NCI-H1417 treated with DMSO at 0.1 percent for 48 hours (cell line): ENCODE data around the gene MLX.
"Not testable (repeated sequence)": the region's sequence is repeated elsewhere in the genome, so short reads cannot be mapped to it uniquely, and the experiment has no call there.

Experiments
- DNase-seq: peaks from one replicate; lab custom pipeline; 2025; lab: John Stamatoyannopoulos, UW

Gene MLX

DNA sequence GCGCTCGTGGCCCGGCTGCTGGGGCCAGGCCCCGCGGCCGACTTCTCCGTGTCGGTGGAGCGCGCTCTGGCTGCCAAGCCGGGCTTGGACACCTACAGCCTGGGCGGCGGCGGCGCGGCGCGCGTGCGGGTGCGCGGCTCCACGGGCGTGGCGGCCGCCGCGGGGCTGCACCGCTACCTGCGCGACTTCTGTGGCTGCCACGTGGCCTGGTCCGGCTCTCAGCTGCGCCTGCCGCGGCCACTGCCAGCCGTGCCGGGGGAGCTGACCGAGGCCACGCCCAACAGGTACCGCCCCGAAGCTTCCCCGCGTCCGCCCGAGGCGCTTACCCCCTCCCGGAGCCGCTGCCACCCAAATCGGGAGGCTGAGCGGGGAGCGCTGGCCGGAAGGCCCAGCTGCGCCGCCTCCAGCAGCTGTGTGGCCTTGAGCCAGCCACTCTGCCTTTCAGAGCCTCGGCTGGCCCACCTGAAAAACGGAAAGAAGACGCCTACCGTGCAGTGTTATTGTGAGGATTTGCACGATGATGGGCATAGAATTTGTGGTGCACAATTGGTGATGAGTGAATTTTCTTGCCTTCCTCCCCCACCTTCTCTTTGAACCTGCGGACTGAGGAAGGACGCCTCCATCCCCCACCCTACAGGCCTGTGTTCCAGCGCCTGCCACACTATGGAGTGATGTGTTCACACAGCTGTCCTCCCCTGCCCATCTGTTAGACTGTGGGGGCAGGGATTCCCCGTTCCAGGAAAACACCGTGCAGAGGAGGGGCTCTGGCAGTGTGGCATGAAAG, 30.3 kb upstream of the MLX start:
- no peak for DNase-seq

DNA sequence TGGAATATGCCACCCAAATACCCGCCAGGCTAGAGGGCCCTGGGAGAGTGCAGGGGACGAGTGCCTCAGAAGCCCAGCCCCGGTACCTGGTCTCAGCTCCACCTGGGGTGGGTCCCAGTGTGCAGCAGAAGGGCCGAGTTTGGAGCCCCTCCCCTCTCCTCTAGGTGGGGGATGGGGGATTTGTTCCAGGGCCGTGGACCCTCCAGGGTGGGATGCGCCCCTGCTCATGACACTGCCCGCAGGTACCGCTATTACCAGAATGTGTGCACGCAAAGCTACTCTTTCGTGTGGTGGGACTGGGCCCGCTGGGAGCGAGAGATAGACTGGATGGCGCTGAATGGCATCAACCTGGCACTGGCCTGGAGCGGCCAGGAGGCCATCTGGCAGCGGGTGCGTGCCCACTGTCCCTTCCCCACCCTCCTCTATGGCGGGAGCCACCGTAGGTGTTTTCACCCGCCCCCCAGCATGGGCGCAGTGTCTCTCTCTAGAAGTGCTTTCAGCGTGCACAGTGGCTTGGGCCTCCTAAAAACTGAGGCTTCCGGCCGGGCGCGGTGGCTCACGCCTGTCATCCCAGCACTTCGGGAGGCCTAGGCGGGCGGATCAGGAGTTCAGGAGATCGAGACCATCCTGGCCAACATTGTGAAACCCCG, 29.6 kb upstream of the MLX start:
- no peak for DNase-seq

DNA sequence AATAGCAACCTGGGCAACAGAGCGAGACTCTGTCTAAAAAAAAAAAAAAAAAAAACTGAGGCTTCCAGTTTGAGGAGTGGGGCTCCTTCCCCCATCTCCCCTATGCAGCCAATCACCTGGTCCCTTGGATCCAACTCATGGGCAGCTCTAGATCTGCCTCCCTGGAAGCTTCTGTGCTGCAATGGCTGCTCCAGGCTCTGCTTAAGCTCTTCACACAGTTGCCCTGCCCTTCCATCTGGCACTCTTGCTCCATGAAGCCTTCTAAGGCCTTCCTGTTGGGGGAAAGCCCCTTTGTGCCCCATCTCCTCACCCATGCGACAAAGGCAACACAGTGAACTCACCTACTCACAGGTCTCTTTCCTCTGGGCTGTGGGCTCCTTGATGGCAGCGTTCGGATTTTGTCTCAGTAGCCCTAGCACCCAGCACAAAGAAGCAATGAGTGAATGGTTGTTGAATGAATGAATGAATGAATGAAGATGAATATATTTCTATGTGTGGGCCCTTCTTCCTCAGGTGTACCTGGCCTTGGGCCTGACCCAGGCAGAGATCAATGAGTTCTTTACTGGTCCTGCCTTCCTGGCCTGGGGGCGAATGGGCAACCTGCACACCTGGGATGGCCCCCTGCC, 29.0 kb upstream of the MLX start:
- no peak for DNase-seq

DNA sequence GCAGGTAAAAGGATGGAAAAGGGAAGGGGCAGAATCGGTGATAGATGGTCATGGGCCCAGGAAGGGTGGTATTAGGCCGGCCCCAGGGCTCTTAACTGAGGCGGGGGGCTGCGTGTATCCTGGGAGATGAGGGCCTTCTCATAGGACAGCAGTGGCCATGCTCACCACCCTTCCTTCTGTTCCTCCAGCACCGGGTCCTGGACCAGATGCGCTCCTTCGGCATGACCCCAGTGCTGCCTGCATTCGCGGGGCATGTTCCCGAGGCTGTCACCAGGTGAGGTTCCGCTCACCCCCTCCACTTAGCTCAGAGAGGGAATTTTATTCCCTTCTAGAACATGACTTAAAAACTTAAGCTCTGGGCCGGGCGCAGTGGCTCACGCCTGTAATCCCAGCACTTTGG, 28.4 kb upstream of the MLX start:
- no peak for DNase-seq

DNA sequence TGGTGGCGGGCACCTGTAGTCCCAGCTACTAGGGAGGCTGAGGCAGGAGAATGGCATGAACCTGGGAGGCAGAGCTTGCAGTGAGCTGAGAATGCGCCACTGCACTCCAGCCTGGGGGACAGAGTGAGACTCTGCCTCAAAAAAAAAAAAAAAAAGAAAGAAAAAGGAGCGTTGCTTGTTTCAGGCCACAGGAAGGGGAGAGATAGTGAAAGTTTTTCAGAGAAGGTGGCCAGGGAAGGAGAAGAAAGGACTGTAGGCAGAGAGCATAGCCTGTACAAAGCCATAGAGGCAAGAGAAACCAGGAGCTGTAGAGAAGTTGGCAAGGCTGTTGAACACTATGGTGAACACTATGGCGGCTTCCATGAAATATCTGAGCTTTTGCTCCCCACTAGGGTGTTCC, 26.3 kb upstream of the MLX start:
- DNase-seq, result not testable (repeated sequence)

DNA sequence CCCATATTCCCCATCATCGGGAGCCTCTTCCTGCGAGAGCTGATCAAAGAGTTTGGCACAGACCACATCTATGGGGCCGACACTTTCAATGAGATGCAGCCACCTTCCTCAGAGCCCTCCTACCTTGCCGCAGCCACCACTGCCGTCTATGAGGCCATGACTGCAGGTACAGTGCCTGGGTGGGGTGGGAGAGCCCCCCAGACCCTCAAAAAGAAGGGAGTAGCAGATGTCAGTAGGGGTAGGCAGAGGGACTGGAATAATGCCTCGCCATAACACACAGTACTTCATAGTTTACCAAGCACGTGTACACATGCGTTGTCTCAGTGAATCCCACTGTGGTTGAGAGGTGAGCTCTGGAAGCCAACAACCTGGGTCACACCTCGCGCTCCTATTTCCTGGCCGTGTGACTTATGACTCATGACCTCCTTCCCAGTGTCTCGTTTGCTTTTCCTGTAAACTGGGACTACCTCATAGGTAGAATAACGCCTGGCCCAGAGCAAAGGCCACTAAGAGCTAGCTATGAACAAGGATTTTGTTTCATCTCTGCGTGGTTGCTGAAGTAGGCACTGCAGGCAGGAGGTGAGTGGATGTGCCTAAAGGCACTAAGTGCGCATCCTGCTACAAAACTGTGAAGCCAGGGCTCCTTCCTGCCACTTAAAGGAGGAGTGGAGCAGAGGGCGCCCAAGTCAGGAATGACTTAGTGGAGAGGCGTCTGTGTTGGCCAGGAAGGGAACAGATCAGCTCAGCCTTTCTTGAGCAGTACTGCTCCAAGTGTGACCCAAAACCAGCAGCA, 25.7 kb upstream of the MLX start:
- DNase-seq, result no peak

DNA sequence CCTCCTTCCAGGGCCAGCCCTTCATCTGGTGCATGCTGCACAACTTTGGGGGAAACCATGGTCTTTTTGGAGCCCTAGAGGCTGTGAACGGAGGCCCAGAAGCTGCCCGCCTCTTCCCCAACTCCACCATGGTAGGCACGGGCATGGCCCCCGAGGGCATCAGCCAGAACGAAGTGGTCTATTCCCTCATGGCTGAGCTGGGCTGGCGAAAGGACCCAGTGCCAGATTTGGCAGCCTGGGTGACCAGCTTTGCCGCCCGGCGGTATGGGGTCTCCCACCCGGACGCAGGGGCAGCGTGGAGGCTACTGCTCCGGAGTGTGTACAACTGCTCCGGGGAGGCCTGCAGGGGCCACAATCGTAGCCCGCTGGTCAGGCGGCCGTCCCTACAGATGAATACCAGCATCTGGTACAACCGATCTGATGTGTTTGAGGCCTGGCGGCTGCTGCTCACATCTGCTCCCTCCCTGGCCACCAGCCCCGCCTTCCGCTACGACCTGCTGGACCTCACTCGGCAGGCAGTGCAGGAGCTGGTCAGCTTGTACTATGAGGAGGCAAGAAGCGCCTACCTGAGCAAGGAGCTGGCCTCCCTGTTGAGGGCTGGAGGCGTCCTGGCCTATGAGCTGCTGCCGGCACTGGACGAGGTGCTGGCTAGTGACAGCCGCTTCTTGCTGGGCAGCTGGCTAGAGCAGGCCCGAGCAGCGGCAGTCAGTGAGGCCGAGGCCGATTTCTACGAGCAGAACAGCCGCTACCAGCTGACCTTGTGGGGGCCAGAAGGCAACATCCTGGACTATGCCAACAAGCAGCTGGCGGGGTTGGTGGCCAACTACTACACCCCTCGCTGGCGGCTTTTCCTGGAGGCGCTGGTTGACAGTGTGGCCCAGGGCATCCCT, 23.5 kb upstream of the MLX start:
- no peak for DNase-seq

DNA sequence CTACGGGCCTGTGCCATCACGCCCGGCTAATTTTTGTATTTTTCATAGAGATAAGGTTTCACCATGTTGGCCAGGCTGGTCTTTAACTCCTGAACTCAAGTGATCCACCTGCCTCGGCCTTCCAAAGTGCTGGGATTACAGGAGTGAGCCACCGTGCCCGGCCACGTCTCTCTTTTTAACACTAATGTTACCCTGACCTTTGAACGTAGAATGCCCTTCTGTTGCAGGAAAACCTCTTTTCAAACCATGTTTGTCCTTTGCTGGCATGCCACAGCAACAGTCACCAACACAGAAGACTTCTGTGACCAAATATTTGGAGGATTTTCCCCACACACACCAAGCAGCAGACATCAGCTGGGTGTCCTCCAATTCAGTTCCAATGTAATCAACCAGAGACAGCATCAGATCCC, 22.0 kb upstream of the MLX start:
- no peak for DNase-seq

DNA sequence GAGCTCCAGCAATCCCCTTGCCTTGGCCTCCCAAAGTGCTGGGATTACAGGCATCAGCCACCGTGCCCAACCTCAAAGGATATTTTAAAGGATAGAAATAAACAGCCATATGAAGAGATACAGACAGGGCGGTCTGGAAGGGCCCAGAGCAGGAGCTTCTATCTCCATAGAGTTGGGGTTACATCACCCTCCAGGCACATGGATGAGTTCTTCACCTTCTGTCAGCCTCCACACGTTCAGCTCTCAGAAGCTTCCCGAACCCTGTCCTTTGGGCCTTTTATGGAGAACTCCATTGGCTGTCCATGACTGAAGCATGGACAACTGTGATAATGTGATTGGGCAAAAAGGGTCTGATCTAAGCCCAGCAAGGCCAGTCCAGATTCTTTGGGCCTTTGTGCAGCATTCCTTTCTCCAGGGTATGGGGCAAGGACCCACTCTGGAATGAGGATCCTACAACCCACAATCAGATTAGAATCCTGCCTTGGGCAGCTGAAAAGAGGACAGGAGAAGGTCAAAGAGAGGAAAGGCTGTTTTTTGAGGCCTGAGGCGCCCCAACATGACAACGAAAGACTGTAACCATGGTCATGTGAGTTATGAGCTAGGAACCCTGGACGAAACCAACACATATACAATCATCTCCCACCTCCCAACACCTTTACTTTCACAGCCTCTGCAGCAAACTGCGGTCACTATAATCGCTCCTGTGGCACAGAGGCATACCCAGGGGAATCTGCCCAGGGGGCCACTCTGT, 21.0 kb upstream of the MLX start:
- DNase-seq, result not testable (repeated sequence)

DNA sequence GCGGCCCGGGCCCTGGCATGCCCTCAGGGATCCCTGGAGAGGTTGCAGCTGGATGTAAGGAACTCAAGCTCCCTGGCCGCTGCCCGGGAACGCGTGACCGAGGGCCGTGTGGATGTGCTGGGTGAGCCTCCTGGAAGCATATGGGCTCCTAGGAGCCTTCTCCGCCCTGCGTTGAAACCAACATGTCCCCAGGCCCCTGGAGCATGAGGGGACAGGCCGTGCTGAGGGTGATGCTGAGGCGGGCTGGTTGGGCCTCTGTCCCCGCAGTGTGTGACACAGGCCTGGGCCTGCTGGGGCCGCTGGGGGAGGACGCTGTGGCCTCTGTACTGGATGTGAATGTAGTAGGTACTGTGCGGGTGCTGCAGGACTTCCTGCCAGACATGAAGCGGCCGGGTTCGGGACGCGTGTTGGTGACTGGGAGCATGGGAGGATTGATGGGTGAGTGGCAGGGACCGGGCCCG, 19.9 kb upstream of the MLX start:
- no peak for DNase-seq

DNA sequence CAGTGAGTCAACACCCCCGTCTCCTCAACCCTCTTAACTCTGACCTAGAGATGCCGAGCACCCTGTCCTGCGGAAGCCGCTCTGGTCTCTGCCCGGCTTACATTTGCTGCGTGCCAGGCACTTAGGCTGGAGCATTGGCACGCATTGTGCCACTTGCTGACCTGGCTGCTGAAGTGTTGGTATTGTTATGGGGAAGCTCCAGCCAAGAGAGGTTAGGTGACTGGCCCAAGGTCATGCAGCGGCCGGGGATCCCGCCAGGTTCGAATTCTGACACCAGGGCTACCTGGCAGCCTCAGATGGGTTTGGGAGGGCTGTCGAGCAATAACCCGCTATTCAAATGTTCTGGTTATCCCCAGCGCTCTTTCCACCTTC, 19.2 kb upstream of the MLX start:
- no peak for DNase-seq

DNA sequence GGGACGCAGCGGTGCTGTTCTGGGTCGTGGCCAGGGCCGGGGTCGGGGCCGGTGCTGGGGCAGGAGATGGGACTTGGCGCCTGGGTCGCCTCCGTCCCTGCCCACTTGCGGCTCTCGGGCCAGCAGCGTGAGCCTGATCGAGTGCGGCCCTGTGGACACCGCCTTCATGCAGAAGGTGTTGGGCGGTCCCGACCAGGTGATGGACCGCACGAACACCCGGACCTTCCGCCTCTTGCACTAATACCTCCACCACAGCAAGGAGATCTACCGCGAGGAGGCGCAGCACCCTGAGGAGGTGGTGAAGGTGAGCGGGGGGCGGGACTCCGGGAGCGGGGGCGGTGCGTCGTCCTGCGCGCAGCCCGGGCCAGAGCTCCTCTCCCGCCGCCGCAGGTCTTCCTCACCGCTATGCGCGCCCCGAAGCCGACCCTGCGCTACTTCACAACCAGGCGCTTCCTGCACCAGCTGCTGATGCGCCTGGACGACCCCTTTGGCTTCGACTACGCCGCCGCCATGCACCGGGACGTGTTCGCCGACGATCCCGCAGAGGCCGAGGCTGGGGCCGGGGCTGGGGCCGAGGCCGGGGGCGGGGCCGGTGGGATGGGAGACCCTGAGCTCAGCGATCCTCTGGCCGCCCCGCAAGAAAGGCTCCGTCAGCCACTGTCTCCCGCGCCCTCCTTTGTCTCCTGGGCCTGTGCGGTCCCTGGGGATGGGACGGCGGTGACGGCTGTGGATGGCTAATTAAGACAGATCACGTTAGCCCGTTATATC, 18.6 kb upstream of the MLX start:
- no peak for DNase-seq

DNA sequence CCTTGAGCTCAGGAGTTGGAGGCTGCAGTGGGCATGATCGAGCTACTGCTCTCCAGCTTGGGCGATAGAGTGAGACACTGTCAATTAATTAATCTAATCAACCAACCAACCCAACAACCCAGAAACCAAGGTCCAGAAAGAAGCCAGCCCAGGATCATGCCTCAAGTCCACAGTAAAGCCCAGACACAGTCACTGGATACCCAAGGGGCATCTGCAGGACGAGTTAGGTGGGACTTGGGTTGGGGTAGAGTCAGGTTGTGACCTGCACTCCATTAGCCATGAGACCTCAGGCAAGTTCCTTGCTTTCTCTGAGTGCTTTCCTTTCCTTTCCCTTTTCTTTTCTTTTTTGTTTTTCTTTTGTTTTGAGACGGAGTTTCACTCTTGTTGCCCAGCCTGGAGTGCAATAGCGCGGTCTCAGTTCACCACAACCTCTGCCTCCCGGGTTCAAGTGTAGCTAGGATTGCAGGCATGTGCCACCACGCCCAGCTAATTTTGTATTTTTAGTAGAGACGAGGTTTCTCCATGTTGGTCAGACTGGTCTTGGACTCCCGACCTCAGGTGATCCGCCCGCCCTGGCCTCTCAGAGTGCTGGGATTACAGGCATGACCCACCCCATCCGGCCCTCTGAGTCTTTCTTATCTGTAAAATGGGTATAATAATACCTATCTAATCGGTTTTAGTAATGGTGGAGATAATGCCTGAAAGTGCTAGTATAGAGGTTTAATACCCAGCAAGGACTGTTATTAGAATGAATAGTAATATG, 17.7 kb upstream of the MLX start:
- DNase-seq, result no peak

DNA sequence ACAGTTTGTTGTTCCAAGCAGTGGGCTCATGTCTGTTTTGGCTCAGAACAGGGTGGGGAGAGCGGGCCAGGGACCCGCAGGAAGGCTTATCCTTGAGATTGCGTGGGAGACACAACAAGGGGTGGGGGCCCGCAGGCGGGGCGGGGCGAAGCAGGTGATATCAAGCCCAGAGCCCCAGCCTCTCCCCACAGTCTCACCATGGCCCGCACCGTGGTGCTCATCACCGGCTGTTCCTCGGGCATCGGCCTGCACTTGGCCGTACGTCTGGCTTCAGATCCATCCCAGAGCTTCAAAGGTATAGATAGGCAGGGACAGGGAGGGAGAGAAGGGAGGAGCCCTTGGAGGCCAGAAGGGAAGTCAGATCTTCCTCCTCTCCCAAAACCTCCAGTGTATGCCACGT, 14.2 kb upstream of the MLX start, which contains the start of gene HSD17B1:
TSS of gene HSD17B1 (plus strand) at position 188 of the 400 bp plus-strand sequence. CDS start at position 199, 11 bp downstream.
- DNase-seq, result not testable (repeated sequence)

DNA sequence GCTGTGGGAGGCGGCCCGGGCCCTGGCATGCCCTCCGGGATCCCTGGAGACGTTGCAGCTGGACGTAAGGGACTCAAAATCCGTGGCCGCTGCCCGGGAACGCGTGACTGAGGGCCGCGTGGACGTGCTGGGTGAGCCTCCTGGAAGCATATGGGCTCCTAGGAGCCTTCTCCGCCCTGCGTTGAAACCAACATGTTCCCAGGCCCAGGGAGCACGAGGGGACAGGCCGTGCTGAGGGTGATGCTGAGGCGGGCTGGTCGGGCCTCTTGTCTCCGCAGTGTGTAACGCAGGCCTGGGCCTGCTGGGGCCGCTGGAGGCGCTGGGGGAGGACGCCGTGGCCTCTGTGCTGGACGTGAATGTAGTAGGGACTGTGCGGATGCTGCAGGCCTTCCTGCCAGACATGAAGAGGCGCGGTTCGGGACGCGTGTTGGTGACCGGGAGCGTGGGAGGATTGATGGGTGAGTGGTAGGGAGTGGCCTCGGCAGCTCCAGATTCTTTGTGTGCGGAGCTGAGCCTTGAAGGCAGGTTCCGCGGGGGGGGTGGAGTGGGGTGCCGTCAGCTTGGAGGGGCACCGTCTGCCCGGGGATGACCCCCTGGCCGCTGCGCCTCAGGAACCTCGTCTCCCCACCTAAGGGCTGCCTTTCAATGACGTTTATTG, 13.6 kb upstream of the MLX start:
- DNase-seq, result no peak

DNA sequence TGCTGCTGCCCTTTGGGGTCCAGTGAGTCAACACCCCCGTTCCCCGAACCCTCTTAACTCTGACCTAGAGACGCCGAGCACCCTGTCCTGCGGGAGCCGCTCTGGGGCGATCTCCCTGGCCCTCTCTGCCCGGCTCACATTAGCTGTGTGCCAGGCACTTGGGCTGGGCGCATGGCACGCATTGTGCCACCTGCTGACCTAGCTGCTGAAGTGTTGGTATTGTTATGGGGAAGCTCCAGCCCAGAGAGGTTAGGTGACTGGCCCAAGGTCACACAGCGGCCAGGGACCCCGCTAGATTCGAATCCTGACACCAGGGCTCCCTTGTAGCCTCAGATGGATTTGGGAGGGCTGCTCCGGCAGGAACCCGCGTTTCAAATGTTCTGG, 13.0 kb upstream of the MLX start:
- no peak for DNase-seq

DNA sequence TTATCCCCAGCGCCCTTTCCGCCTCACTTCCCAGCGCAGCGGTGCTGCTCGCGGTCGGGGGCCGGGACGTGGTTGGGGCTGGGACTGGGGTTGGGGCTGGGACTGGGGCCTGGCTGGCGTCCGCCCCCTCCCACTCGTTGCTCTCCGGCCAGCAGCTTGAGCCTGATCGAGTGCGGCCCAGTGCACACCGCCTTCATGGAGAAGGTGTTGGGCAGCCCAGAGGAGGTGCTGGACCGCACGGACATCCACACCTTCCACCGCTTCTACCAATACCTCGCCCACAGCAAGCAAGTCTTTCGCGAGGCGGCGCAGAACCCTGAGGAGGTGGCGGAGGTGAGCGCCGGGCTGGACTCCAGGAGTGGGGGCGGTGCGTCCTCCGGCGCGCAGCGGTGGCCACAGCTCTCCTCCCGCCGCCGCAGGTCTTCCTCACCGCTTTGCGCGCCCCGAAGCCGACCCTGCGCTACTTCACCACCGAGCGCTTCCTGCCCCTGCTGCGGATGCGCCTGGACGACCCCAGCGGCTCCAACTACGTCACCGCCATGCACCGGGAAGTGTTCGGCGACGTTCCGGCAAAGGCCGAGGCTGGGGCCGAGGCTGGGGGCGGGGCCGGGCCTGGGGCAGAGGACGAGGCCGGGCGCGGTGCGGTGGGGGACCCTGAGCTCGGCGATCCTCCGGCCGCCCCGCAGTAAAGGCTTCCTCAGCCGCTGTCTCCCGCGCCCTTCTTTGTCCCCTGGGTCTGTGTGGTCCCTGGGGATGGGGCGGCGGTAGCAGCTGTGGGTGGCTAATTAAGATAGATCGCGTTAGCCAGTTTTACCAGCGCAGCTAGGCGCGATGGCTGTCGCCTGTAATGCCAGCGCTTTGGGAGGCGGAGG, 12.4 kb upstream of the MLX start:
- DNase-seq, result no peak
